ENCODE data around the gene ARFIP1. TPM values are rescaled to one million over a fixed set of nuclear protein-coding genes. Genes with fewer than 3 reads are reported as not detected.
"Not testable (repeated sequence)": the region's sequence is repeated elsewhere in the genome, so short reads cannot be mapped to it uniquely, and the experiment has no call there.

Gene ARFIP1
- total RNA-seq, 1 donor from 2014 or later = 25.6 TPM

DNA sequence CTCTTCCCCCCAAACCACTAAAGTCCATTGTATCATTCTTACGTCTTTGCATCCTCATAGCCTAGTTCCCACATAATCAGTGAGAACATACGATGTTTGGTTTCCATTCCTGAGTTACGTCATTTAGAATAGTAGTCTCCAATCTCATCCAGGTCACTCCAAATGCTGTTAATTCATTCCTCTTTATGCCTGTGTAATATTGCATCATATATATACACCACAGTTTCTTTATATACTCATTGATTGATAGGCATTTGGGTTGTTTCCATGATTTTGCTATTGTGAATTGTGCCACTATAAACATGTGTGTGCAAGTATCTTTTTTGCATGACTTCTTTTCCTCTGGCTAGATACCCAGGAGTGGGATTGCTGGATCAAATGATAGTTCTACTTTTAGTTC is 57.2 kb downstream of the ARFIP1 start:
- no peak overlapping the region for H3K9ac ChIP-seq (ENCODE audit: low read depth in 1 of 3, low read length in 3 of 3)
- peaks cover 2 to 8% (median 7%) of the 10 kb centered on the region in 3 donors for H3K36me3 ChIP-seq (ENCODE audit: control insufficient read depth in 3 of 3, insufficient read depth in 3 of 3, low read length in 3 of 3)
- no peaks in the 10 kb centered on the region for H3K9me3 ChIP-seq (ENCODE audit: control insufficient read depth in 3 of 3, low read length in 3 of 3)
- no peaks in the 10 kb centered on the region for H3K4me1 ChIP-seq (ENCODE audit: control insufficient read depth in 3 of 3, insufficient read depth in 3 of 3, low read length in 3 of 3)
- no peaks in the 10 kb centered on the region for H3K27me3 ChIP-seq (ENCODE audit: control insufficient read depth in 3 of 3, insufficient read depth in 3 of 3, low read length in 3 of 3)
- H3K4me3 ChIP-seq (ENCODE audit: low read length in 3 of 3) = no peak overlapping the region
- no peak overlapping the region for H3K27ac ChIP-seq (ENCODE audit: low read depth, low read length)

- not testable (repeated sequence) for H3K27ac ChIP-seq (ENCODE audit: low read depth, low read length); H3K9ac ChIP-seq (ENCODE audit: low read depth in 1 of 3, low read length in 3 of 3); H3K4me3 ChIP-seq (ENCODE audit: low read length in 3 of 3); H3K9me3 ChIP-seq (ENCODE audit: control insufficient read depth in 3 of 3, low read length in 3 of 3); H3K4me1 ChIP-seq (ENCODE audit: control insufficient read depth in 3 of 3, insufficient read depth in 3 of 3, low read length in 3 of 3); H3K27me3 ChIP-seq (ENCODE audit: control insufficient read depth in 3 of 3, insufficient read depth in 3 of 3, low read length in 3 of 3); H3K36me3 ChIP-seq (ENCODE audit: control insufficient read depth in 3 of 3, insufficient read depth in 3 of 3, low read length in 3 of 3)
Measured at GRCh38 chr4:152839729-152840128, 60.0 kb downstream of the ARFIP1 start.

GRCh38 chr4:152843481-152844090 is 63.8 kb downstream of the ARFIP1 start:
- Histone ChIP-seq H3K27me3 (ENCODE audit: control insufficient read depth in 3 of 3, insufficient read depth in 3 of 3, low read length in 3 of 3) (no peaks in the 10 kb centered on the region), H3K9me3 (ENCODE audit: control insufficient read depth in 3 of 3, low read length in 3 of 3) (no peaks in the 10 kb centered on the region), H3K4me3 (ENCODE audit: low read length in 3 of 3) (no peak overlapping the region), H3K4me1 (ENCODE audit: control insufficient read depth in 3 of 3, insufficient read depth in 3 of 3, low read length in 3 of 3) (no peaks in the 10 kb centered on the region), H3K27ac (ENCODE audit: low read depth, low read length) (no peak overlapping the region), H3K36me3 (ENCODE audit: control insufficient read depth in 3 of 3, insufficient read depth in 3 of 3, low read length in 3 of 3) (no peaks in the 10 kb centered on the region), H3K9ac (ENCODE audit: low read depth in 1 of 3, low read length in 3 of 3) (no peak overlapping the region)

GRCh38 chr4:152847376-152847775 is 67.6 kb downstream of the ARFIP1 start:
- peaks cover 8 to 10% (median 9%) of the 10 kb centered on the region in 3 donors for H3K4me1 ChIP-seq (ENCODE audit: control insufficient read depth in 3 of 3, insufficient read depth in 3 of 3, low read length in 3 of 3)
- H3K4me3 ChIP-seq (ENCODE audit: low read length in 3 of 3) = no peak overlapping the region
- H3K36me3 ChIP-seq (ENCODE audit: control insufficient read depth in 3 of 3, insufficient read depth in 3 of 3, low read length in 3 of 3) = no peaks in the 10 kb centered on the region
- no peak overlapping the region for H3K27ac ChIP-seq (ENCODE audit: low read depth, low read length)
- H3K9ac ChIP-seq (ENCODE audit: low read depth in 1 of 3, low read length in 3 of 3) = no peak overlapping the region
- H3K9me3 ChIP-seq (ENCODE audit: control insufficient read depth in 3 of 3, low read length in 3 of 3) = no peaks in the 10 kb centered on the region
- no peaks in the 10 kb centered on the region for H3K27me3 ChIP-seq (ENCODE audit: control insufficient read depth in 3 of 3, insufficient read depth in 3 of 3, low read length in 3 of 3)

DNA sequence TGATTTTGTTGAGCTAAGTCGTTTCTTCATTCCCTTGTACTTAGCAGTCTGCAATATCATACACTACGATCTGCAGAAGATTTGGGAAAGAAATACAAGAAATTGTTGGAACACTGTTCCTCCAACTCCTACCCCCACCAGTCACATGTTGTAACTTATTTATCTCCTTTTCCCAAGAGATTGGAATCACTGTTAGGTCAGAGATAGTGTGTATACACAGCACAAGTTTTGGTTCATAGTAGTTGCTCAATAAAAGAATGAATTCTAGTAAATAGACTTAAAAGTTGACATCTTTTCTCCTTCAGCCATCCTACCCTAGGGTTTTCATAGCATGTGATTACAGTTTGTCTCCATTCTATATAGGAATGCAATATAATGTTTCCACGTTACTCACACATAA is 68.8 kb downstream of the ARFIP1 start:
- no peak overlapping the region for H3K27ac ChIP-seq (ENCODE audit: low read depth, low read length)
- no peaks in the 10 kb centered on the region for H3K36me3 ChIP-seq (ENCODE audit: control insufficient read depth in 3 of 3, insufficient read depth in 3 of 3, low read length in 3 of 3)
- peaks cover 8 to 10% (median 9%) of the 10 kb centered on the region in 3 donors for H3K4me1 ChIP-seq (ENCODE audit: control insufficient read depth in 3 of 3, insufficient read depth in 3 of 3, low read length in 3 of 3)
- no peaks in the 10 kb centered on the region for H3K27me3 ChIP-seq (ENCODE audit: control insufficient read depth in 3 of 3, insufficient read depth in 3 of 3, low read length in 3 of 3)
- H3K9ac ChIP-seq (ENCODE audit: low read depth in 1 of 3, low read length in 3 of 3) = no peak overlapping the region
- no peak overlapping the region for H3K4me3 ChIP-seq (ENCODE audit: low read length in 3 of 3)
- H3K9me3 ChIP-seq (ENCODE audit: control insufficient read depth in 3 of 3, low read length in 3 of 3) = peaks cover 0 to 3% (median 2%) of the 10 kb centered on the region in 3 donors

GRCh38 chr4:152849350-152849749 is 69.6 kb downstream of the ARFIP1 start:
- H3K9me3 ChIP-seq (ENCODE audit: control insufficient read depth in 3 of 3, low read length in 3 of 3) = peaks cover 0 to 3% (median 2%) of the 10 kb centered on the region in 3 donors
- H3K4me3 ChIP-seq (ENCODE audit: low read length in 3 of 3) = no peak overlapping the region
- no peaks in the 10 kb centered on the region for H3K36me3 ChIP-seq (ENCODE audit: control insufficient read depth in 3 of 3, insufficient read depth in 3 of 3, low read length in 3 of 3)
- H3K27me3 ChIP-seq (ENCODE audit: control insufficient read depth in 3 of 3, insufficient read depth in 3 of 3, low read length in 3 of 3) = no peaks in the 10 kb centered on the region
- H3K9ac ChIP-seq (ENCODE audit: low read depth in 1 of 3, low read length in 3 of 3) = no peak overlapping the region
- no peak overlapping the region for H3K27ac ChIP-seq (ENCODE audit: low read depth, low read length)
- peaks cover 8 to 10% (median 9%) of the 10 kb centered on the region in 3 donors for H3K4me1 ChIP-seq (ENCODE audit: control insufficient read depth in 3 of 3, insufficient read depth in 3 of 3, low read length in 3 of 3)

DNA sequence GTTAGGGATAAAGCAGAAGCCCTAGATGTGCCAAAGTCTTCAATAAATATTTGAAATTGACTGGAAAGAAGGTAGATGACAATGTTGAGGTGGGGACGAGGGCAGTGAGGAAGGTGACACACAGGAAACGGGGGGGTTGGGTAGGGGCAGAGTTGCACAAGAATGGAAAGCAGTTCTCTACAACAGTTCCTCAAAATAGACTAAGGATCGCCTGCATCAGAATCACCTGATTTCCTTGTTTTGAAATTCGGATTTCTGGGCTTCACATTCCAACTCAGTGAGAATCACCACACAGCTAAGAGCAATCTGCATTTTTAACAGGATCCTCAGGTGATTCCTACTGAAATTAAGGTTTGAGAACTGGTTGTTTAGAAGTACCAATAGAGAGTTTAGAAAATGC is 70.6 kb downstream of the ARFIP1 start:
- Histone ChIP-seq H3K9me3 (ENCODE audit: control insufficient read depth in 3 of 3, low read length in 3 of 3) (peaks cover 0 to 3% (median 2%) of the 10 kb centered on the region in 3 donors), H3K4me1 (ENCODE audit: control insufficient read depth in 3 of 3, insufficient read depth in 3 of 3, low read length in 3 of 3) (peaks cover 8 to 10% (median 9%) of the 10 kb centered on the region in 3 donors), H3K4me3 (ENCODE audit: low read length in 3 of 3) (peak overlapping the region in 2 of 3 donors; percentile 3 to 62), H3K36me3 (ENCODE audit: control insufficient read depth in 3 of 3, insufficient read depth in 3 of 3, low read length in 3 of 3) (no peaks in the 10 kb centered on the region), H3K27ac (ENCODE audit: low read depth, low read length) (peak overlapping the region; percentile 81), H3K9ac (ENCODE audit: low read depth in 1 of 3, low read length in 3 of 3) (peak overlapping the region in 1 of 3 donors; percentile 42), H3K27me3 (ENCODE audit: control insufficient read depth in 3 of 3, insufficient read depth in 3 of 3, low read length in 3 of 3) (no peaks in the 10 kb centered on the region)

GRCh38 chr4:152851226-152851625 is 71.5 kb downstream of the ARFIP1 start:
- Histone ChIP-seq H3K27me3 (ENCODE audit: control insufficient read depth in 3 of 3, insufficient read depth in 3 of 3, low read length in 3 of 3) (no peaks in the 10 kb centered on the region), H3K9me3 (ENCODE audit: control insufficient read depth in 3 of 3, low read length in 3 of 3) (peaks cover 0 to 3% (median 2%) of the 10 kb centered on the region in 3 donors), H3K4me1 (ENCODE audit: control insufficient read depth in 3 of 3, insufficient read depth in 3 of 3, low read length in 3 of 3) (peaks cover 8 to 10% (median 9%) of the 10 kb centered on the region in 3 donors), H3K4me3 (ENCODE audit: low read length in 3 of 3) (peak overlapping the region in 1 of 3 donors; percentile 62), H3K27ac (ENCODE audit: low read depth, low read length) (peak overlapping the region; percentile 81), H3K9ac (ENCODE audit: low read depth in 1 of 3, low read length in 3 of 3) (peak overlapping the region in 1 of 3 donors; percentile 58), H3K36me3 (ENCODE audit: control insufficient read depth in 3 of 3, insufficient read depth in 3 of 3, low read length in 3 of 3) (no peaks in the 10 kb centered on the region)

DNA sequence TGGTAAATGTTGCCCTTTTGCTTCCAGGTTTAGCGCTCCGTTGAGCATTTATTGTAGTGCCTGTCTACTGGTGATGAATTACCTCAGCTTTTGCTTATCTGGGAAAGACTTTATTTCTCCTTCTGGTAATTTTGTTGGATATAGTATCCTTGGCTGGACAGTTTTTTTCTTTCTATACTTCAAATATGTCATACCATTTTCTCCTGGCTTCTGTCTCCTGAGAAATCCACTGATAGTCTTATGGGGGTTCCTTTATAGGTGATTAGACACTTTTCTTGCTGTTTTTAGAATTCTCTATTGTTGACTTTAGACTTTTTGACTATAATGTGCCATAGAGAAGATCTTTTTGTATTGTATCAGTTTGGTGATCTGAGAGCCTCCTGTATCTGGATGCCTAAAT is 73.5 kb downstream of the ARFIP1 start:
- Histone ChIP-seq H3K36me3 (ENCODE audit: control insufficient read depth in 3 of 3, insufficient read depth in 3 of 3, low read length in 3 of 3) (no peaks in the 10 kb centered on the region), H3K27me3 (ENCODE audit: control insufficient read depth in 3 of 3, insufficient read depth in 3 of 3, low read length in 3 of 3) (no peaks in the 10 kb centered on the region), H3K4me3 (ENCODE audit: low read length in 3 of 3) (no peak overlapping the region), H3K9ac (ENCODE audit: low read depth in 1 of 3, low read length in 3 of 3) (no peak overlapping the region), H3K27ac (ENCODE audit: low read depth, low read length) (no peak overlapping the region), H3K9me3 (ENCODE audit: control insufficient read depth in 3 of 3, low read length in 3 of 3) (peaks cover 0 to 3% (median 2%) of the 10 kb centered on the region in 3 donors), H3K4me1 (ENCODE audit: control insufficient read depth in 3 of 3, insufficient read depth in 3 of 3, low read length in 3 of 3) (peaks cover 8 to 10% (median 9%) of the 10 kb centered on the region in 3 donors)

DNA sequence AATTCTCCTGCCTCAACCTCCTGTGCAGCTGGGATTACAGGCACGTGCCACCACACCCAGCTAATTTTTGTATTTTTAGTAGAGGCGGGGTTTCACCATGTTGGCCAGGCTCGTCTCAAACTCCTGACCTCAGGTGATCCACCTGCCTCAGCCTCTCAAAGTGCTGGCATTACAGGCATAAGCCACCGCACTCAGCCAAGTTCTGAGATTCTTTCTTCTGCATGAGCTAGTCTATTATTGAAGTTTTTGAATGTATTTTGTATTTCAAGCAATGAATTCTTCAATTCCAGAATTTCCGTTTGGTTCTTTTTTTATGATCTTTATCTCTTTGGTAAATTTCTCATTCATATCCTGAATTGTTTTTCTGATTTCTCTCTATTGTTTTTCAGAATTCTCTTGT is 74.3 kb downstream of the ARFIP1 start:
- not testable (repeated sequence) for H3K4me1 ChIP-seq (ENCODE audit: control insufficient read depth in 3 of 3, insufficient read depth in 3 of 3, low read length in 3 of 3); H3K9ac ChIP-seq (ENCODE audit: low read depth in 1 of 3, low read length in 3 of 3); H3K36me3 ChIP-seq (ENCODE audit: control insufficient read depth in 3 of 3, insufficient read depth in 3 of 3, low read length in 3 of 3); H3K9me3 ChIP-seq (ENCODE audit: control insufficient read depth in 3 of 3, low read length in 3 of 3); H3K4me3 ChIP-seq (ENCODE audit: low read length in 3 of 3); H3K27ac ChIP-seq (ENCODE audit: low read depth, low read length); H3K27me3 ChIP-seq (ENCODE audit: control insufficient read depth in 3 of 3, insufficient read depth in 3 of 3, low read length in 3 of 3)
